ENCODE measurements around the gene TDRD9.

The TDRD9 gene

GRCh38 chr14:104084251-104085002 is 156.2 kb downstream of the TDRD9 start:
- peak; percentile 20 for DNase-seq (ENCODE audit: low spot score)
- no peak for TF ChIP-seq CTCF (IDR thresholded peaks at IDR 0.05; ENCODE audit: extremely low read depth, insufficient read depth, missing control alignments)
- in situ Hi-C loops (cut with MboI; ENCODE audit: low pct_unique_long_range_greater_than_20kb, low sequenced_read_pairs, unreplicated experiment), result no loop called here

- in situ Hi-C loops (cut with MboI; ENCODE audit: low pct_unique_long_range_greater_than_20kb, low sequenced_read_pairs, unreplicated experiment), result no loop called here
- TF ChIP-seq CTCF (IDR thresholded peaks at IDR 0.05; ENCODE audit: extremely low read depth, insufficient read depth, missing control alignments), result no peak
- DNase-seq (ENCODE audit: low spot score), result peak; percentile 72
Measured at GRCh38 chr14:104085032-104085888, 157.0 kb downstream of the TDRD9 start, which contains the start of gene ASPG. ASPG (plus strand) TSS chr14:104085700; CDS start chr14:104085771, 71 bp downstream.

GRCh38 chr14:104085889-104086201 is 157.6 kb downstream of the TDRD9 start:
- no peak for DNase-seq (ENCODE audit: low spot score)
- no peak for TF ChIP-seq CTCF (IDR thresholded peaks at IDR 0.05; ENCODE audit: extremely low read depth, insufficient read depth, missing control alignments)
- in situ Hi-C loops (cut with MboI; ENCODE audit: low pct_unique_long_range_greater_than_20kb, low sequenced_read_pairs, unreplicated experiment), result no loop called here

- TF ChIP-seq CTCF (IDR thresholded peaks at IDR 0.05; ENCODE audit: extremely low read depth, insufficient read depth, missing control alignments), result no peak
- no peak for DNase-seq (ENCODE audit: low spot score)
- in situ Hi-C loops (cut with MboI; ENCODE audit: low pct_unique_long_range_greater_than_20kb, low sequenced_read_pairs, unreplicated experiment), result no loop called here
Measured at GRCh38 chr14:104086210-104086660, 158.0 kb downstream of the TDRD9 start.

- in situ Hi-C loops (cut with MboI; ENCODE audit: low pct_unique_long_range_greater_than_20kb, low sequenced_read_pairs, unreplicated experiment), result no loop called here
- DNase-seq (ENCODE audit: low spot score), result no peak
- no peak for TF ChIP-seq CTCF (IDR thresholded peaks at IDR 0.05; ENCODE audit: extremely low read depth, insufficient read depth, missing control alignments)
Measured at GRCh38 chr14:104086661-104087461, 158.6 kb downstream of the TDRD9 start.

GRCh38 chr14:104087505-104087904 is 159.2 kb downstream of the TDRD9 start:
- no peak for DNase-seq (ENCODE audit: low spot score)
- TF ChIP-seq CTCF (IDR thresholded peaks at IDR 0.05; ENCODE audit: extremely low read depth, insufficient read depth, missing control alignments), result no peak
- in situ Hi-C loops (cut with MboI; ENCODE audit: low pct_unique_long_range_greater_than_20kb, low sequenced_read_pairs, unreplicated experiment), result no loop called here
